Camera-type eye (tissue), 1 donor: ENCODE results near the gene LRRC4B. TPM values are rescaled to one million over a fixed set of nuclear protein-coding genes. Genes with fewer than 3 reads are reported as not detected.

Source experiments
- total RNA-seq: library from RNA; depleted of rRNA; stranded (reverse); fragments of >200 nt; gene quantifications from one replicate; pipeline ENCODE4 v1.2.3, GENCODE V29; 2014

Gene LRRC4B, protein sequence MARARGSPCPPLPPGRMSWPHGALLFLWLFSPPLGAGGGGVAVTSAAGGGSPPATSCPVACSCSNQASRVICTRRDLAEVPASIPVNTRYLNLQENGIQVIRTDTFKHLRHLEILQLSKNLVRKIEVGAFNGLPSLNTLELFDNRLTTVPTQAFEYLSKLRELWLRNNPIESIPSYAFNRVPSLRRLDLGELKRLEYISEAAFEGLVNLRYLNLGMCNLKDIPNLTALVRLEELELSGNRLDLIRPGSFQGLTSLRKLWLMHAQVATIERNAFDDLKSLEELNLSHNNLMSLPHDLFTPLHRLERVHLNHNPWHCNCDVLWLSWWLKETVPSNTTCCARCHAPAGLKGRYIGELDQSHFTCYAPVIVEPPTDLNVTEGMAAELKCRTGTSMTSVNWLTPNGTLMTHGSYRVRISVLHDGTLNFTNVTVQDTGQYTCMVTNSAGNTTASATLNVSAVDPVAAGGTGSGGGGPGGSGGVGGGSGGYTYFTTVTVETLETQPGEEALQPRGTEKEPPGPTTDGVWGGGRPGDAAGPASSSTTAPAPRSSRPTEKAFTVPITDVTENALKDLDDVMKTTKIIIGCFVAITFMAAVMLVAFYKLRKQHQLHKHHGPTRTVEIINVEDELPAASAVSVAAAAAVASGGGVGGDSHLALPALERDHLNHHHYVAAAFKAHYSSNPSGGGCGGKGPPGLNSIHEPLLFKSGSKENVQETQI
- 38.4 TPM for total RNA-seq

GRCh38 chr19:50567882-50568727, at the start of gene LRRC4B:
LRRC4B (minus strand) TSS chr19:50568435; CDS start chr19:50548838, 19,597 bp downstream.

DNA sequence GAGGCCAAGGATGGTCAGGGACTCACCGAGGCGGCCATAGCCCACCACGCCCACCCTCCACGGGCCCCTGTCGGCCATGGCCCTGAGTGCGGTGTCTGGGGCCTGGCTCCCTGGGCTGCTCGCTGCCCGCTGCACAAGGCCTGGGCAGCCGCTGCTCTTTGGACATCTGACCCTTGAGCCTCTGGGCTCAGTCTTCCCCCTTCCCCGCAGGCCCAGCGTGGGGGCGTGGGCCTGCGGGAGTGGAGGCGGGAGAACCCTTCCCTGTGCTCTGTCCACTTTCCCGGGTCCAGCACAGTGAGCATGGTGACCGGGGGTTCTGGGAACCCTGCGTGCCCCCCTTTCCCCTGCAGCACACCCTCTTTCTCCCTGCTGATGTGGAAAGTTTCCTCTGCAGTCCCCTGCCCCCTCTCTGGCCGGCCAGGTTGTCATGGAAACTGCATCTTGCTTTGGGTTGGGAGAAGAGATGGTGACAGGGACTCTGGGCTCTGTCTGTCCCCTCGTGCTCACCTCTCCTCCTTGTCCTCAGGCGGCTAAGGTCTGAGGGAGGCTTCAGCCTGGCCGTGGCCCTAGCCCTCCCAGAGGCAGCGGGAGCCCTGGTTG, 54.4 kb downstream of the LRRC4B start, which contains the start of gene ASPDH:
Gene ASPDH (minus strand): TSS at position 168 of the 600 bp plus-strand sequence. CDS start 90 bp downstream, at position 78.

DNA sequence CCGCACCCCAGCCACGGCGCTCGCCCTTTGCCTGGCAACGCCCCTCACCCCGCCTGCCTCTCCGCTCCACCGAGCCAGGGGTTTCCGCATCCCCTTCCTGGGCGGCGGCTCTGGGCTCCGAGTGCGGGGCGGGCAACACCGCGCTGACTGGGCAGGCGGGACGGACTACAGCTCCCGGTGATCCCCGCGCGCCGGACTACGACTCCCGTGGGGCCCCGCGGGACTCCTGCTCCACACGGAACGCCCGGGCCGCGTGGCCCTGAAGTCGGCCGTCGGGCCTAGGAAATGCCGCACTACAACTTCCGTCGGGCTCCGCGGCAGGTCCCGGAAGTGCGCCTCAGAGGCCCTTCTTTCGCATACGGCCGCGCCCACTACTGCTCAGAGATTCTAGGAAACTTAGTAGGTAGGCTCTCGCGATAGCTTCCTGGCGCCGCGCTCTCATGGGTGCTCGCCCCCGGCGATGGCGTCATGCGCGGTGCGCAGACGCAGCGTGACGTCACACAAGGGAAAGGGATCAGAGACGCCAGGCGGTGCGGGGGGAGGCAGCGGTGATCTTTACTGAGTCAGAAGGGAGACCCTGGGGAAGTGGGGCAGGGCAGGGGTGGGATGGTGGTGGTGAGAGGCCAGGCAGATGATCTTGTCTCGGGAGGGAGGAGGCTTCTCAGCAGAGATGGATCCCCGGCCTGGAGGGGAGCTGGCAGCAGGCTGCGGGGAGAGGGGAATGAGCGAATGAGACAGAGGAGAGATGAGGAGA, 57.0 kb downstream of the LRRC4B start, which contains the start of gene JOSD2:
Gene JOSD2 (minus strand): TSS at position 123 of the 754 bp plus-strand sequence. CDS start 760 bp downstream, outside the sequence.

GRCh38 chr19:50476224-50476906, 91.9 kb downstream of the LRRC4B start, which contains the start of the genes EMC10 and GARIN5A:
EMC10 (plus strand) TSS chr19:50476507; CDS start chr19:50476545, 38 bp downstream.
GARIN5A (minus strand) TSS chr19:50476848; CDS start chr19:50476388, 460 bp downstream.

Other genes with a start within 250 kb of the LRRC4B start
- 4.7 TPM for gene KCNC3, start 239.1 kb downstream of the LRRC4B start, total RNA-seq
- 0.44 TPM for gene NAPSA, start 202.8 kb downstream of the LRRC4B start, total RNA-seq
- 31.7 TPM for gene NR1H2, start 192.0 kb downstream of the LRRC4B start, total RNA-seq
- 24.5 TPM for gene POLD1, start 184.1 kb downstream of the LRRC4B start, total RNA-seq
- gene SPIB, start 149.5 kb downstream of the LRRC4B start, total RNA-seq = 0.33 TPM
- 1.2 TPM for gene MYBPC2, start 135.5 kb downstream of the LRRC4B start, total RNA-seq
- 88.8 TPM for gene EMC10, start 91.9 kb downstream of the LRRC4B start, total RNA-seq
- 0.55 TPM for gene GARIN5A, start 91.6 kb downstream of the LRRC4B start, total RNA-seq
- gene JOSD2, start 57.2 kb downstream of the LRRC4B start, total RNA-seq = 8.0 TPM
- gene ASPDH, start 54.5 kb downstream of the LRRC4B start, total RNA-seq = not detected
- 6.8 TPM for gene SYT3, start 71.4 kb upstream of the LRRC4B start, total RNA-seq
- not detected for gene C19orf81, start 81.0 kb upstream of the LRRC4B start, total RNA-seq
- gene SHANK1, start 151.4 kb upstream of the LRRC4B start, total RNA-seq = 12.0 TPM
- gene CLEC11A, start 154.9 kb upstream of the LRRC4B start, total RNA-seq = 38.8 TPM
- gene GPR32, start 202.0 kb upstream of the LRRC4B start, total RNA-seq = not detected
- not detected for gene ACP4, start 222.0 kb upstream of the LRRC4B start, total RNA-seq